ENCODE measurements around the gene SH3BP4. TPM values are rescaled to one million over a fixed set of nuclear protein-coding genes. Genes with fewer than 3 reads are reported as not detected.

Gene SH3BP4
- total and polyA plus RNA-seq, 2 of the 13 experiments (the other 11 are each of a cell fraction or from before 2014, with no cell fraction given), result 34.6 to 99.1 TPM

- TF ChIP-seq KAT2B (IDR thresholded peaks at IDR 0.05; ENCODE audit: borderline replicate concordance, low read depth, low read length) (no peak), NKX3-1 (CRISPR knock-in tag; IDR thresholded peaks at IDR 0.05) (no peak), HOXA3 (CRISPR knock-in tag; IDR thresholded peaks at IDR 0.05) (no peak; the same call in 1 of the 2 replicates), GMEB1 (CRISPR knock-in tag; IDR thresholded peaks at IDR 0.05; ENCODE audit: borderline replicate concordance) (no peak; the same call in 1 of the 2 replicates), ZSCAN21 (CRISPR knock-in tag; IDR thresholded peaks at IDR 0.05; ENCODE audit: borderline replicate concordance) (peak; percentile 26; the same call in 1 of the 2 replicates), ZNF44 (CRISPR knock-in tag; IDR thresholded peaks at IDR 0.05) (0 out of 2 replicates have a peak, but pooled peaks have one; percentile 35), IRX3 (CRISPR knock-in tag; IDR thresholded peaks at IDR 0.05; ENCODE audit: borderline replicate concordance, low read depth) (no peak), ZNF878 (CRISPR knock-in tag; IDR thresholded peaks at IDR 0.05) (peak; percentile 63; the same call in 1 of the 2 replicates), NCOA2 (CRISPR knock-in tag; IDR thresholded peaks at IDR 0.05) (peak; percentile 79), ZNF704 (CRISPR knock-in tag; IDR thresholded peaks at IDR 0.05; ENCODE audit: borderline replicate concordance) (no peak), ZNF781 (CRISPR knock-in tag; IDR thresholded peaks at IDR 0.05; ENCODE audit: borderline replicate concordance, not compliant biosample characterization) (peak; percentile 89), ZNF138 (CRISPR knock-in tag; IDR thresholded peaks at IDR 0.05; ENCODE audit: low read depth) (no peak), TRIM24 (CRISPR knock-in tag; IDR thresholded peaks at IDR 0.05) (no peak), ZNF235 (CRISPR knock-in tag; IDR thresholded peaks at IDR 0.05; ENCODE audit: borderline replicate concordance) (no peak), CEBPB (IDR thresholded peaks at IDR 0.05; ENCODE audit: borderline replicate concordance, low read depth, low read length) (no peak), U2AF2 (IDR thresholded peaks at IDR 0.05; ENCODE audit: low read depth, low read length) (no peak), TRAFD1 (CRISPR knock-in tag; IDR thresholded peaks at IDR 0.05; ENCODE audit: borderline replicate concordance) (no peak), ZNF510 (CRISPR knock-in tag; IDR thresholded peaks at IDR 0.05; ENCODE audit: low read depth) (no peak), ZXDC (CRISPR knock-in tag; IDR thresholded peaks at IDR 0.05) (no peak), ZNF547 (CRISPR knock-in tag; IDR thresholded peaks at IDR 0.05) (peak; percentile 57; the same call in 1 of the 2 replicates), NFIB (CRISPR knock-in tag; IDR thresholded peaks at IDR 0.05; ENCODE audit: borderline replicate concordance) (no peak), MLLT10 (CRISPR knock-in tag; IDR thresholded peaks at IDR 0.05) (no peak)
Observed at GRCh38 chr2:235000426-235001236, 48.8 kb downstream of the SH3BP4 start (continued).

Measured in HepG2 (cell line).